OCI-LY1 (cell line): ENCODE measurements around the gene CXXC5.
A peak's percentile ranks its signal among the peaks of the same experiment; 100 is the strongest.

ENCODE experiments used
- H2AFZ ChIP-seq: fragments of 200-600 bp; sonication (generic), shearing (Covaris generic); 2 replicates; pipeline ENCODE4 v1.6.0; 2014; ENCODE audit warnings: antibody characterized with exemption, mild to moderate bottlenecking, low read length
- H3F3A ChIP-seq: fragments of 200-600 bp; sonication (generic), shearing (Covaris generic); 2 replicates; pipeline ENCODE4 v1.6.0; 2014; ENCODE audit warnings: mild to moderate bottlenecking, antibody characterized with exemption, low read length, moderate library complexity; ENCODE audit not compliant: insufficient read depth
- H3K27ac ChIP-seq: fragments of 200-600 bp; sonication (generic); 2 replicates; pipeline ENCODE4 v1.5.1; 2014; ENCODE audit warnings: low read length, mixed run types, mild to moderate bottlenecking, low read depth; ENCODE audit not compliant: poor library complexity, severe bottlenecking
- H3K27me3 ChIP-seq: fragments of 200-600 bp; sonication (generic); 2 replicates; pipeline ENCODE4 v1.6.0; 2014; ENCODE audit warnings: antibody characterized with exemption, mild to moderate bottlenecking, low read length, moderate library complexity; ENCODE audit not compliant: insufficient read depth
- H3K36me3 ChIP-seq: fragments of 200-600 bp; sonication (generic); 2 replicates; pipeline ENCODE4 v1.6.1; 2014; ENCODE audit warnings: mild to moderate bottlenecking, antibody characterized with exemption, low read length, moderate library complexity, mixed read lengths; ENCODE audit not compliant: insufficient read depth
- H3K4me1 ChIP-seq: fragments of 200-600 bp; sonication (generic); 2 replicates; pipeline ENCODE4 v1.5.1; 2014; ENCODE audit warnings: mild to moderate bottlenecking, low read length, moderate library complexity; ENCODE audit not compliant: insufficient read depth, severe bottlenecking
- H3K4me2 ChIP-seq: fragments of 200-600 bp; sonication (generic), shearing (Covaris generic); 2 replicates; pipeline ENCODE4 v1.6.1; 2014; ENCODE audit warnings: low read length
- H3K4me3 ChIP-seq: fragments of 200-600 bp; sonication (generic); 2 replicates; pipeline ENCODE4 v1.5.1; 2014; ENCODE audit warnings: low read length, low read depth, mild to moderate bottlenecking, mixed read lengths; ENCODE audit not compliant: poor library complexity, severe bottlenecking
- H3K79me2 ChIP-seq: fragments of 200-600 bp; shearing (Covaris generic); 2 replicates; pipeline ENCODE4 v1.6.1; 2016; ENCODE audit warnings: mixed run types, low read length, mixed read lengths; ENCODE audit not compliant: insufficient read depth
- H3K9ac ChIP-seq: fragments of 200-600 bp; sonication (generic), shearing (Covaris generic); 2 replicates; pipeline ENCODE4 v1.6.1; 2014; ENCODE audit warnings: mild to moderate bottlenecking, low read length, mixed read lengths
- H3K9me2 ChIP-seq: fragments of 200-600 bp; sonication (generic), shearing (Covaris generic); 2 replicates; pipeline ENCODE4 v1.6.1; 2014; ENCODE audit warnings: low read depth, mild to moderate bottlenecking, low read length, mixed read lengths
- H3K9me3 ChIP-seq: fragments of 200-600 bp; shearing (Covaris generic); 2 replicates; pipeline ENCODE4 v1.6.1; 2014; ENCODE audit warnings: low read length, mixed read lengths
- H4K20me1 ChIP-seq: fragments of 200-600 bp; sonication (generic), shearing (Covaris generic); 2 replicates; pipeline ENCODE4 v1.6.0; 2016; ENCODE audit warnings: mild to moderate bottlenecking, low read length; ENCODE audit not compliant: insufficient read depth
- CTCF ChIP-seq: fragments of 200-600 bp; sonication (generic), shearing (Covaris generic); IDR thresholded peaks from 2 replicates; pipeline ENCODE4 v1.5.1; 2017; ENCODE audit warnings: mild to moderate bottlenecking, antibody characterized with exemption, low read length, moderate library complexity, mixed read lengths
- EZH2 ChIP-seq: fragments of 200-600 bp; sonication (generic), shearing (Covaris generic); IDR thresholded peaks from 2 replicates; pipeline ENCODE4 v1.8.0; 2017; ENCODE audit warnings: borderline replicate concordance, mixed run types, mild to moderate bottlenecking, antibody characterized with exemption, low read length, moderate library complexity, mixed read lengths

Gene CXXC5

GRCh38 chr5:139690064-139690802 is 42.1 kb downstream of the CXXC5 start:
- Histone ChIP-seq H3F3A (no peaks in the 10 kb centered on the region), H3K36me3 (peaks cover under 1% of the 10 kb centered on the region; the same call in 1 of the 2 replicates), H3K4me2 (no peak overlapping the region), H2AFZ (no peak overlapping the region), H3K4me3 (no peak overlapping the region), H3K9ac (no peak overlapping the region; the same call in 1 of the 2 replicates), H3K4me1 (peaks cover 47% of the 10 kb centered on the region), H3K9me2 (no peaks in the 10 kb centered on the region), H3K9me3 (no peaks in the 10 kb centered on the region), H3K27ac (peak overlapping the region; percentile 83), H3K79me2 (no peaks in the 10 kb centered on the region), H3K27me3 (no peaks in the 10 kb centered on the region), H4K20me1 (no peaks in the 10 kb centered on the region)
- TF ChIP-seq CTCF, result peak; percentile 73
- no peak for TF ChIP-seq EZH2

GRCh38 chr5:139690803-139691629 is 42.9 kb downstream of the CXXC5 start:
- Histone ChIP-seq H3K9ac (no peak overlapping the region), H3K4me3 (no peak overlapping the region), H3K79me2 (no peaks in the 10 kb centered on the region), H3K4me1 (peaks cover 39% of the 10 kb centered on the region), H3K36me3 (no peaks in the 10 kb centered on the region), H3K27ac (no peak overlapping the region), H3K27me3 (no peaks in the 10 kb centered on the region), H4K20me1 (no peaks in the 10 kb centered on the region), H2AFZ (no peak overlapping the region), H3F3A (no peaks in the 10 kb centered on the region), H3K9me3 (no peaks in the 10 kb centered on the region), H3K9me2 (no peaks in the 10 kb centered on the region), H3K4me2 (no peak overlapping the region)
- TF ChIP-seq CTCF, result no peak
- TF ChIP-seq EZH2, result no peak

GRCh38 chr5:139692148-139692547 is 44.0 kb downstream of the CXXC5 start:
- Histone ChIP-seq H3K79me2 (no peaks in the 10 kb centered on the region), H3F3A (no peaks in the 10 kb centered on the region), H3K9ac (no peak overlapping the region), H3K36me3 (no peaks in the 10 kb centered on the region), H3K9me3 (no peaks in the 10 kb centered on the region), H3K4me2 (no peak overlapping the region), H4K20me1 (no peaks in the 10 kb centered on the region), H3K4me3 (no peak overlapping the region), H3K27me3 (no peaks in the 10 kb centered on the region), H3K4me1 (peaks cover 34% of the 10 kb centered on the region), H3K27ac (no peak overlapping the region), H3K9me2 (no peaks in the 10 kb centered on the region), H2AFZ (no peak overlapping the region)
- TF ChIP-seq EZH2 (no peak), CTCF (no peak)
